ENCODE data around the gene PRR14L. TPM values are rescaled to one million over a fixed set of nuclear protein-coding genes. Genes with fewer than 3 reads are reported as not detected.

Gene PRR14L
- total RNA-seq, 1 experiment from 2014 or later, result 42.5 TPM

DNA sequence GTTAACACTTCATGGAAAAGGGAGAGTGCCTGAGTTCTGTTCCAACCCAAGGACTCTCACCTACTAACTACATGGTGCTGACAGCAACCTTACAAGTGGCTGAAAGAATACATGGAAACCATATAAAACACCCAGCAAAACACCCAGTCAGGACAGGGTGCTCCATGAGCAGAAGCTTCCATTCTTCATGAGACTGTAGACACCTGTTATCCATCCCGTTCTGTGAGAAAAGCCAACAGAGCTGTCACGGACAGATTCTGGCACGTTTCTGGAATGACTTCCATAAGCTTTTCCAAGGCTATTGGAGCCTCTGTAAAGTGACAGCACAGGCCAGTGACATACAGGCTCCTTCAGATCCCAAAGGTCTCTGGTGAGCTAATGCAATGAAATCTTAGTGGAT lies 23.2 kb downstream of the PRR14L start:
- POLR2A ChIA-PET, result no interaction called here

DNA sequence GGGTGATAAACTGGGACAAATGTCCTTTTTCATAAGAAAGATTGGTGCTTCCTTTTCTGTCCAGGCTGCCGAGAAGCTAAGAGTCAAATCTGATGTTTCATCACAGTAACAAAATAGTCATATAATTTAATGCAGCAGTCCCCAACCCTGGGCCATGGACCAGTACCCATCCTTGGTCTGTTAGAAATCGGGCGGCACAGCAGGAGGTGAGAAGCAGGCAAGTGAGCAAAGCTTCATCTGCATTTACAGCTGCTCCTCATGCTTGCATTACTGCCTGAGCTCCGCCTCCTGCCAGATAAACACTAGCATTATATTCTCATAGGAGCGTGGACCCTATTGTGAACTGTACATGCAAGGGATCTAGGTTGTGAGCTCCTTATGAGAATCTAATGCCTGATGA lies 26.2 kb downstream of the PRR14L start:
- Histone ChIP-seq H3K36me3 (ENCODE audit: control insufficient read depth, insufficient read depth, low read length) (peaks cover 2% of the 10 kb centered on the region; the same call in 1 of the 2 replicates), H3K4me3 (ENCODE audit: low read depth, low read length) (no peak overlapping the region), H3K4me1 (no peaks in the 10 kb centered on the region), H3K9me3 (no peaks in the 10 kb centered on the region), H3K27me3 (replicated peaks; ENCODE audit: control insufficient read depth, insufficient read depth, low read length) (no peaks in the 10 kb centered on the region)
- no peak for DNase-seq
- H3K4me1 Mint-ChIP-seq (ENCODE audit: low read depth, unreplicated experiment), result no peaks in the 10 kb centered on the region
- H3K9me3 Mint-ChIP-seq (ENCODE audit: unreplicated experiment), result no peaks in the 10 kb centered on the region
- H3K27me3 Mint-ChIP-seq (ENCODE audit: insufficient read depth, unreplicated experiment), result no peaks in the 10 kb centered on the region
- H3K27ac Mint-ChIP-seq (ENCODE audit: unreplicated experiment), result no peak overlapping the region
- H3K4me3 Mint-ChIP-seq (ENCODE audit: unreplicated experiment), result no peak overlapping the region
- peaks cover 22% of the 10 kb centered on the region for H3K36me3 Mint-ChIP-seq (ENCODE audit: insufficient read depth, unreplicated experiment)
- ChIA-PET POLR2A (interaction anchor here (0.6 kb wide), 1 partner anchor 30 kb away, joined by 4 read pairs; no protein-coding TSS in a partner anchor), CTCF (interaction anchor here (0.6 kb wide), 1 partner anchor 14 kb away, joined by 5 read pairs; no protein-coding TSS in a partner anchor)
- TF ChIP-seq, protein P1, sequence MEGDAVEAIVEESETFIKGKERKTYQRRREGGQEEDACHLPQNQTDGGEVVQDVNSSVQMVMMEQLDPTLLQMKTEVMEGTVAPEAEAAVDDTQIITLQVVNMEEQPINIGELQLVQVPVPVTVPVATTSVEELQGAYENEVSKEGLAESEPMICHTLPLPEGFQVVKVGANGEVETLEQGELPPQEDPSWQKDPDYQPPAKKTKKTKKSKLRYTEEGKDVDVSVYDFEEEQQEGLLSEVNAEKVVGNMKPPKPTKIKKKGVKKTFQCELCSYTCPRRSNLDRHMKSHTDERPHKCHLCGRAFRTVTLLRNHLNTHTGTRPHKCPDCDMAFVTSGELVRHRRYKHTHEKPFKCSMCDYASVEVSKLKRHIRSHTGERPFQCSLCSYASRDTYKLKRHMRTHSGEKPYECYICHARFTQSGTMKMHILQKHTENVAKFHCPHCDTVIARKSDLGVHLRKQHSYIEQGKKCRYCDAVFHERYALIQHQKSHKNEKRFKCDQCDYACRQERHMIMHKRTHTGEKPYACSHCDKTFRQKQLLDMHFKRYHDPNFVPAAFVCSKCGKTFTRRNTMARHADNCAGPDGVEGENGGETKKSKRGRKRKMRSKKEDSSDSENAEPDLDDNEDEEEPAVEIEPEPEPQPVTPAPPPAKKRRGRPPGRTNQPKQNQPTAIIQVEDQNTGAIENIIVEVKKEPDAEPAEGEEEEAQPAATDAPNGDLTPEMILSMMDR (IDR thresholded peaks at IDR 0.05; ENCODE audit: insufficient read depth in 1 of 2, low read depth in 1 of 2, low read length in 1 of 2, severe bottlenecking in 1 of 2, unreplicated experiment in 1 of 2), result no peak
- BruUV-seq (replicated peaks), result no TSS peak
- intact Hi-C loops (cut with micrococcal nuclease; ENCODE audit: unreplicated experiment), result no loop called here

More for the DNA sequence above, 23.2 kb downstream of the PRR14L start:
- TF ChIP-seq, protein P1 (IDR thresholded peaks at IDR 0.05; ENCODE audit: insufficient read depth in 1 of 2, low read depth in 1 of 2, low read length in 1 of 2, severe bottlenecking in 1 of 2, unreplicated experiment in 1 of 2), result no peak
- no peak overlapping the region for H3K4me3 ChIP-seq (ENCODE audit: low read depth, low read length)
- H3K4me1 ChIP-seq, result peaks cover 11% of the 10 kb centered on the region
- no peak for DNase-seq
- intact Hi-C loops (cut with micrococcal nuclease; ENCODE audit: unreplicated experiment), result no loop called here
- no peaks in the 10 kb centered on the region for H3K27me3 Mint-ChIP-seq (ENCODE audit: insufficient read depth, unreplicated experiment)
- peaks cover 9% of the 10 kb centered on the region for H3K36me3 Mint-ChIP-seq (ENCODE audit: insufficient read depth, unreplicated experiment)
- H3K36me3 ChIP-seq (ENCODE audit: control insufficient read depth, insufficient read depth, low read length), result peaks cover 2% of the 10 kb centered on the region; the same call in 1 of the 2 replicates
- H3K4me1 Mint-ChIP-seq (ENCODE audit: low read depth, unreplicated experiment), result no peaks in the 10 kb centered on the region
- no peaks in the 10 kb centered on the region for H3K9me3 ChIP-seq
- no peak overlapping the region for H3K27ac Mint-ChIP-seq (ENCODE audit: unreplicated experiment)
- H3K27me3 ChIP-seq (replicated peaks; ENCODE audit: control insufficient read depth, insufficient read depth, low read length), result no peaks in the 10 kb centered on the region
- BruUV-seq (replicated peaks), result no TSS peak
- H3K9me3 Mint-ChIP-seq (ENCODE audit: unreplicated experiment), result no peaks in the 10 kb centered on the region
- no peak overlapping the region for H3K4me3 Mint-ChIP-seq (ENCODE audit: unreplicated experiment)
- CTCF ChIA-PET, result no interaction called here

DNA sequence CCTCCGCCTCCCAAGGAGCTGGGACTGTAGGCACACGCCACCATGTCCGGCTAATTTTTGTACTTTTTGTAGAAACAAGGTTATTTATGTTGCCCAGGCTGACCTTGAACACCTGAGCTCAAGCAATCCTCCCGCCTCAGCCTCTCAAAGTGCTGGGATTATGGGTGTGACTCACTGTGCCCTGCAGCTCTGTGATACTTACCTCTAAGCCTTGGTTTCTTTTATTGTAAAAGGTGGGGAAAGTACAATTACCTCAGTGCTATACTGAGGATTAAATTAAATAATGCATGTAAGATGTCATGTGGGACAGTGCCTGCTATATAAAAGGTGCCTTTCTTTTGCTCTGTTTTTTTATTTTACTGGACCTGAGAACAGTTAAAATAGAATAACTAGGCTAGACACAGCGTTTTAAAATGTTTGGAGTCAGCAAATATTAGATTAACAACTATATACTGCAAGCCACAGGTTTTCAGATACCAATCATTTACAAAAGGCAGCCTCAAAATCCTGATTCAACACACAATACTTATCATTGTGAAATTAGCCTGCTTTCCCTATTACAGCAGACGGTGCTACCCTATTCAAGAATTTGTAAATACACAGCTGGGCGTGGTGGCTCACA lies 30.0 kb downstream of the PRR14L start:
- intact Hi-C loops (cut with micrococcal nuclease; ENCODE audit: unreplicated experiment), result no loop called here
- peaks cover 56% of the 10 kb centered on the region for H3K36me3 Mint-ChIP-seq (ENCODE audit: insufficient read depth, unreplicated experiment)

More for the DNA sequence above, 30.0 kb downstream of the PRR14L start:
- H3K4me1 Mint-ChIP-seq (ENCODE audit: low read depth, unreplicated experiment), result no peaks in the 10 kb centered on the region
- BruUV-seq (replicated peaks), result no TSS peak
- Histone ChIP-seq H3K36me3 (ENCODE audit: control insufficient read depth, insufficient read depth, low read length) (peaks cover 2% of the 10 kb centered on the region; the same call in 1 of the 2 replicates), H3K9me3 (no peaks in the 10 kb centered on the region), H3K4me3 (ENCODE audit: low read depth, low read length) (no peak overlapping the region), H3K27me3 (replicated peaks; ENCODE audit: control insufficient read depth, insufficient read depth, low read length) (no peaks in the 10 kb centered on the region), H3K4me1 (no peaks in the 10 kb centered on the region)
- no peak overlapping the region for H3K4me3 Mint-ChIP-seq (ENCODE audit: unreplicated experiment)
- no peaks in the 10 kb centered on the region for H3K9me3 Mint-ChIP-seq (ENCODE audit: unreplicated experiment)
- ChIA-PET CTCF (no interaction called here), POLR2A (no interaction called here)
- TF ChIP-seq, protein P1 (IDR thresholded peaks at IDR 0.05; ENCODE audit: insufficient read depth in 1 of 2, low read depth in 1 of 2, low read length in 1 of 2, severe bottlenecking in 1 of 2, unreplicated experiment in 1 of 2), result no peak
- DNase-seq, result no peak
- no peak overlapping the region for H3K27ac Mint-ChIP-seq (ENCODE audit: unreplicated experiment)
- H3K27me3 Mint-ChIP-seq (ENCODE audit: insufficient read depth, unreplicated experiment), result no peaks in the 10 kb centered on the region

Data from Caco-2 (cell line).